Transverse colon (tissue), 4 donors: ENCODE measurements around the gene CACNA1E. TPM values are rescaled to one million over a fixed set of nuclear protein-coding genes. Genes with fewer than 3 reads are reported as not detected.

Source experiments
- DNase-seq: peaks from one replicate; pipeline ENCODE4 v3.0.0-alpha.2; 2019
- H3K27ac ChIP-seq, 4 donors: fragments of 200-600 bp; sonication (generic); 2 replicates each; pipeline ENCODE4 v1.5.1; 2016 to 2018; ENCODE audit warnings: inconsistent platforms in 4 of 4
- H3K27me3 ChIP-seq: fragments of 200-600 bp; sonication (generic); 2 replicates; pipeline ENCODE4 v1.5.1; 2017; ENCODE audit warnings: inconsistent platforms
- H3K36me3 ChIP-seq, 4 donors: fragments of 200-600 bp; sonication (generic); 2 replicates each; pipeline ENCODE4 v1.5.1; 2017 to 2019; ENCODE audit warnings: inconsistent platforms in 4 of 4
- H3K4me1 ChIP-seq, 4 donors: fragments of 200-600 bp; sonication (generic); 2 replicates each; pipeline ENCODE4 v1.5.1; 2017 to 2020; ENCODE audit warnings: inconsistent platforms in 4 of 4
- H3K4me3 ChIP-seq, 4 donors: fragments of 200-600 bp; sonication (generic); 1 replicate in 1 of 4; 2 replicates in 3 of 4; pipeline versions ENCODE4 v1.5.1 to v1.6.1; 2017 to 2019; ENCODE audit warnings: inconsistent platforms in 4 of 4
- H3K9me3 ChIP-seq, 2 donors: fragments of 200-600 bp; sonication (generic); 2 replicates each; pipeline ENCODE4 v1.5.1; 2017 to 2019; ENCODE audit warnings: inconsistent platforms in 2 of 2
- CTCF ChIP-seq, 5 experiments: fragments of 200-600 bp in 3 of 5; fragments of 450-650 bp in 2 of 5; sonication (generic) in 3 of 5; IDR thresholded peaks; 1 replicate in 2 of 5; 2 replicates in 3 of 5; pipeline ENCODE4 v1.5.1; 2016 to 2017; ENCODE audit warnings: antibody characterized with exemption in 5 of 5, inconsistent platforms in 3 of 5, mild to moderate bottlenecking in 2 of 5, moderate library complexity in 1 of 5
- EP300 ChIP-seq: sonication (generic); formaldehyde crosslinking; IDR thresholded peaks from one replicate; pipeline ENCODE4 v1.6.1; 2017; ENCODE audit warnings: antibody characterized with exemption, low read depth
- POLR2A ChIP-seq: fragments of 450-650 bp; IDR thresholded peaks from one replicate; pipeline ENCODE4 v1.6.1; 2016; ENCODE audit warnings: antibody characterized with exemption, mild to moderate bottlenecking, moderate library complexity
- POLR2AphosphoS5 ChIP-seq, 3 donors: sonication (generic); formaldehyde crosslinking; IDR thresholded peaks; one replicate each; pipeline ENCODE4 v1.6.1; 2016; ENCODE audit warnings: antibody characterized with exemption in 3 of 3
- WGBS, 2 donors: methylation state at CpG; one replicate each; pipeline ENCODE4 v1.1.5; 2018; ENCODE audit warnings: low coverage in 1 of 2; 5-methylcytosine and 5-hydroxymethylcytosine counted together
- in situ Hi-C, 4 donors: fragments of 200-750 bp; cut with MboI; loops; one replicate each; pipeline versions ENCODE4 v1.15.0 to v1.15.1; 2017; ENCODE audit warnings: low sequenced_read_pairs in 3 of 4, low pct_ligation_motif_present in 1 of 4, low pct_unique_long_range_greater_than_20kb in 1 of 4
- intact Hi-C: fragments of 100-400 bp; cut with DNase I; formaldehyde crosslinking; loops from one replicate; pipeline ENCODE4 v1.15.1; 2023; ENCODE audit warnings: low total_unique reads
- total RNA-seq, 4 donors: library from RNA; depleted of rRNA; stranded (reverse); fragments of >200 nt; gene quantifications; one replicate each; pipeline ENCODE4 v1.1.0, GENCODE V29; 2016

Gene CACNA1E
- total RNA-seq, result under 1 TPM in 3 of 4 donors, not detected in 1; under 0.01 to 0.16 (median 0.14) TPM

- WGBS, 2 donors, result 32 to 33% methylated on average over 5 to 43 of the region's 43 CpGs
- intact Hi-C loops (no loop called here), in situ Hi-C loops (loop anchor here in 3 of 4 donors (25.0 kb wide), 2 partner anchors 454 to 579 kb away; partner anchors contain the start of gene ZNF648 (in 2 of the 3))
- no peak for TF ChIP-seq EP300
- TF ChIP-seq CTCF (IDR thresholded peaks at IDR 0.05), result no peak
- Histone ChIP-seq H3K36me3 (no peaks in the 10 kb centered on the region), H3K4me3 (peak within 1 kb of the TSS in 2 of 4 donors; percentile 7 to 35), H3K4me1 (peaks cover 0 to 16% (median 7%) of the 10 kb centered on the region in 4 donors), H3K9me3 (no peaks in the 10 kb centered on the region), H3K27ac (no peak within 1 kb of the TSS), H3K27me3 (peaks cover 80% of the 10 kb centered on the region)
- no peak for DNase-seq
Measured at GRCh38 chr1:181483285-181484195, at the start of gene CACNA1E. Gene CACNA1E (plus strand): TSS chr1:181483517. CDS start chr1:181483745, 228 bp downstream.

- no peak for DNase-seq
- Histone ChIP-seq H3K4me3 (no peak overlapping the region), H3K27me3 (peaks cover 10% of the 10 kb centered on the region), H3K36me3 (no peaks in the 10 kb centered on the region), H3K27ac (no peak overlapping the region), H3K9me3 (no peaks in the 10 kb centered on the region), H3K4me1 (no peaks in the 10 kb centered on the region)
- 80% methylated on average over 1 to 3 of the region's 3 CpGs for WGBS, 2 donors
- in situ Hi-C loops (no loop called here), intact Hi-C loops (no loop called here)
- TF ChIP-seq CTCF (IDR thresholded peaks at IDR 0.05) (no peak), EP300 (no peak), POLR2A (no peak), POLR2AphosphoS5 (IDR thresholded peaks at IDR 0.05) (no peak)
Measured at GRCh38 chr1:181433931-181434330, 49.4 kb upstream of the CACNA1E start.

GRCh38 chr1:181438013-181438412 is 45.3 kb upstream of the CACNA1E start:
- Histone ChIP-seq H3K27ac (no peak overlapping the region), H3K27me3 (peaks cover 10% of the 10 kb centered on the region), H3K9me3 (no peaks in the 10 kb centered on the region), H3K4me1 (peaks cover 0 to 4% (median 2%) of the 10 kb centered on the region in 4 donors), H3K4me3 (no peak overlapping the region), H3K36me3 (no peaks in the 10 kb centered on the region)
- no peak for DNase-seq
- TF ChIP-seq POLR2AphosphoS5 (IDR thresholded peaks at IDR 0.05) (no peak), POLR2A (no peak), EP300 (no peak), CTCF (IDR thresholded peaks at IDR 0.05) (no peak)
- 69 to 83% methylated on average over 1 to 2 of the region's 2 CpGs for WGBS, 2 donors
- intact Hi-C loops, result no loop called here
- in situ Hi-C loops, result no loop called here

- no peak overlapping the region for H3K4me3 ChIP-seq
- H3K4me1 ChIP-seq, result peaks cover 0 to 4% (median 2%) of the 10 kb centered on the region in 4 donors
- DNase-seq, result no peak
- H3K36me3 ChIP-seq, result no peaks in the 10 kb centered on the region
- TF ChIP-seq CTCF (IDR thresholded peaks at IDR 0.05) (no peak), POLR2A (no peak), EP300 (no peak), POLR2AphosphoS5 (IDR thresholded peaks at IDR 0.05) (no peak)
- no peaks in the 10 kb centered on the region for H3K9me3 ChIP-seq
- in situ Hi-C loops, result loop anchor here in 1 of 4 donors (10.0 kb wide), 1 partner anchor 56 kb away; no protein-coding TSS in a partner anchor
- no peaks in the 10 kb centered on the region for H3K27me3 ChIP-seq
- no peak overlapping the region for H3K27ac ChIP-seq
- 94% methylated on average over 4 of the region's 4 CpGs; no CpG with 5 or more reads in 1 of the 2 donors for WGBS, 2 donors
- intact Hi-C loops, result no loop called here
Measured at GRCh38 chr1:181440510-181440909, 42.8 kb upstream of the CACNA1E start.
